ENCODE results near the gene LIN28A. TPM values are rescaled to one million over a fixed set of nuclear protein-coding genes. Genes with fewer than 3 reads are reported as not detected.
A peak's percentile ranks its signal among the peaks of the same experiment; 100 is the strongest.

Gene LIN28A
- total RNA-seq, 4 donors from 2014 or later: 0.14 TPM; not detected in 3

DNA sequence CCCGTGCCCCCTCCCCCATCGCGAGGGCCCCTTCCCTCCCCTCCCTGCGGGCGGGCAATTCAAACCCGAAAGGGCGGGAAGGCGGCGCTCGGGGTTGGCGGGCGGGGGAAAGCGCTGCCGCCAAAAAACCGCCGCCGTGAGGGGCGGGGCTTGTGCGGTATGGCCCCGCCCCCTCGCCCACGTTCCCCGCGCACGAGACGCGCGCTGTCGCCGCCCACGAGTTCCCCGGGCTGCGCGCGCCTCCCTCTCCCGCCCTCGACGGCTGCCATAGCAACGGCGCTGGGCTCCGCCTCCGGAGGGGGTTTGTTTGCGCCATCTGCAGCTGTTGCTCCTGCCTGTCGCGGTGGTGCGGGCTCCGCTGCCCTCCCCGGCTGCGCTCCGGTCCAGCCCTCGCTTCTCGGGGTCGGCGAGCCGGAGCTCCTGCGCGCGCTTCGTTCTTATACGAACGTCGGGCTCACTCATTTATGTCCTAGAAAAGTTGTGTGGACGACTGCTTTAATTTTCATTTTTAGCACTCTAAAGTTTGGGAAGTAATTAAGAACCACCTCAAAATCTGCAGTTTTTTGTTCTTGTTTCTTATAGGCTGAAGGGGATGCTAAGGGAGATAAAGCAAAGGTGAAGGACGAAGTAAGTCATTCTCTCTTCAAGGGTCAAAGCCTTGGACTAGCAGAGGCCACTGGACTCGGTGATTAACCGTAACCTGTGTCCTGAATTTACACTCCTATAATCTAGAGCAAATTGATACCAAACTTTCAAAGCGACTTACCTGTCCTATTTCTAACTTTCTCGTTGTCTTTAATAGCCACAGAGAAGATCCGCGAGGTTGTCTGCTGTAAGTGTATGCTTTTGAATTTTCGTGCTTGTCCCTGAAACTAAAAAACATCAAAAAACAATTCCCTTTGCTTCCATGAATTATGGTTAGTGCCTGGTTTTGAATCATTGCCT is 62.6 kb downstream of the LIN28A start:
- TF ChIP-seq, protein P1, sequence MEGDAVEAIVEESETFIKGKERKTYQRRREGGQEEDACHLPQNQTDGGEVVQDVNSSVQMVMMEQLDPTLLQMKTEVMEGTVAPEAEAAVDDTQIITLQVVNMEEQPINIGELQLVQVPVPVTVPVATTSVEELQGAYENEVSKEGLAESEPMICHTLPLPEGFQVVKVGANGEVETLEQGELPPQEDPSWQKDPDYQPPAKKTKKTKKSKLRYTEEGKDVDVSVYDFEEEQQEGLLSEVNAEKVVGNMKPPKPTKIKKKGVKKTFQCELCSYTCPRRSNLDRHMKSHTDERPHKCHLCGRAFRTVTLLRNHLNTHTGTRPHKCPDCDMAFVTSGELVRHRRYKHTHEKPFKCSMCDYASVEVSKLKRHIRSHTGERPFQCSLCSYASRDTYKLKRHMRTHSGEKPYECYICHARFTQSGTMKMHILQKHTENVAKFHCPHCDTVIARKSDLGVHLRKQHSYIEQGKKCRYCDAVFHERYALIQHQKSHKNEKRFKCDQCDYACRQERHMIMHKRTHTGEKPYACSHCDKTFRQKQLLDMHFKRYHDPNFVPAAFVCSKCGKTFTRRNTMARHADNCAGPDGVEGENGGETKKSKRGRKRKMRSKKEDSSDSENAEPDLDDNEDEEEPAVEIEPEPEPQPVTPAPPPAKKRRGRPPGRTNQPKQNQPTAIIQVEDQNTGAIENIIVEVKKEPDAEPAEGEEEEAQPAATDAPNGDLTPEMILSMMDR (IDR thresholded peaks at IDR 0.05): peak in 1 of 4 experiments; percentile 26
- TF ChIP-seq POLR2A (IDR thresholded peaks at IDR 0.05): peak; percentile 72 to 80
- Histone ChIP-seq H3K36me3 (no peaks in the 10 kb centered on the region), H3K27me3 (no peaks in the 10 kb centered on the region), H3K4me1 (peaks cover 3 to 10% of the 10 kb centered on the region in 2 donors), H3K9me3 (no peaks in the 10 kb centered on the region), H3K27ac (peak overlapping the region; percentile 100), H3K4me3 (peak overlapping the region; percentile 84 to 100)
- intact Hi-C loops (cut with DNase I; ENCODE audit: low total_unique reads): no loop called here
- peak; percentile 95 to 97 for DNase-seq

- Histone ChIP-seq H3K9me3 (no peaks in the 10 kb centered on the region), H3K27me3 (no peaks in the 10 kb centered on the region), H3K27ac (no peak overlapping the region), H3K4me1 (peaks cover 3 to 10% of the 10 kb centered on the region in 2 donors), H3K36me3 (no peaks in the 10 kb centered on the region), H3K4me3 (no peak overlapping the region)
- no peak for DNase-seq
- intact Hi-C loops (cut with DNase I; ENCODE audit: low total_unique reads): no loop called here
- no peak for TF ChIP-seq POLR2A (IDR thresholded peaks at IDR 0.05)
- TF ChIP-seq, protein P1 (IDR thresholded peaks at IDR 0.05): no peak
Measured at GRCh38 chr1:26474818-26475217, 64.2 kb downstream of the LIN28A start.

DNA sequence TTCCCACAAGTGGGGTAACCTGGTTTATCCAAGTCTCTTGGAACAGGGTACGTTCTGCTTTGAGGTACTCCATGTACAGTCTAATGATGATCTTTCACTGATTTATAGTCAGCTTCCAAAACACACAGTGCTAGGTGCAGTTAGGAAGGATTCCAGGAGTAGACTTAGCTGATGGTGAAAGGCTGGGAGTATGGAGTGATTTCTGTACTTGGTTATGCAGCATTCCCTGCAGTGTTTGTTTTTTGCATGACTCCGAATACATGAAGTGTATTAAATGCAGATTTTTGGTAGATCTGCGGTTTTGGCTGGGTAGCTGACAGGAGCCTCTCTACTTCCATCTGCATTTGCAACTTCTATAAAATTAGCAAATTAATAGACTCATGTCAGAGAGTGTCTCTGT is 65.4 kb downstream of the LIN28A start:
- TF ChIP-seq POLR2A (IDR thresholded peaks at IDR 0.05): no peak
- TF ChIP-seq, protein P1 (IDR thresholded peaks at IDR 0.05): no peak
- H3K9me3 ChIP-seq: no peaks in the 10 kb centered on the region
- intact Hi-C loops (cut with DNase I; ENCODE audit: low total_unique reads): no loop called here
- H3K27ac ChIP-seq: no peak overlapping the region
- peaks cover 3 to 10% of the 10 kb centered on the region in 2 donors for H3K4me1 ChIP-seq
- no peak overlapping the region for H3K4me3 ChIP-seq
- DNase-seq: no peak
- H3K27me3 ChIP-seq: no peaks in the 10 kb centered on the region
- no peaks in the 10 kb centered on the region for H3K36me3 ChIP-seq

DNA sequence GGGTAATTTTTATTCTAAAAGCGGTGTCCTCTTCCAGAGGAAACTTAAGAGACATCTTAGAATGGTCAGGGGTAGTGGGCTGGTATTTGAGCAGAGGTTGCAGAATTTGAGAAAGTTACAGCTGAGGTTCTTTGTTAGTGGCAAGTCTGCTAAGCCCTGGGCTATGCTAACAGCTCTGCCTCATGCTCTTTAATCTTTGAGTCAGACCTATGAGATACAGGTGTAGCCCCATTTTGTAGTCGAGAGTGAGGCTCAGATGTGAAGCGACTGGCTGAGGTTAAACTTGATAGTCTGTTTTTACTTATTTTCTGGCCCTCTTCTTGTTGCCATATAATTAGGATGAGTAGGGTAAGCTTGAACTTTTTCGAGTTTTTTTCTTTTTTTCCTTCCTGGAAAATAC is 66.3 kb downstream of the LIN28A start:
- intact Hi-C loops (cut with DNase I; ENCODE audit: low total_unique reads): no loop called here
- Histone ChIP-seq H3K36me3 (no peaks in the 10 kb centered on the region), H3K4me3 (no peak overlapping the region), H3K27ac (no peak overlapping the region), H3K9me3 (no peaks in the 10 kb centered on the region), H3K4me1 (peaks cover 3 to 10% of the 10 kb centered on the region in 2 donors), H3K27me3 (no peaks in the 10 kb centered on the region)
- DNase-seq: no peak
- TF ChIP-seq POLR2A (IDR thresholded peaks at IDR 0.05): no peak
- TF ChIP-seq, protein P1 (IDR thresholded peaks at IDR 0.05): no peak

DNA sequence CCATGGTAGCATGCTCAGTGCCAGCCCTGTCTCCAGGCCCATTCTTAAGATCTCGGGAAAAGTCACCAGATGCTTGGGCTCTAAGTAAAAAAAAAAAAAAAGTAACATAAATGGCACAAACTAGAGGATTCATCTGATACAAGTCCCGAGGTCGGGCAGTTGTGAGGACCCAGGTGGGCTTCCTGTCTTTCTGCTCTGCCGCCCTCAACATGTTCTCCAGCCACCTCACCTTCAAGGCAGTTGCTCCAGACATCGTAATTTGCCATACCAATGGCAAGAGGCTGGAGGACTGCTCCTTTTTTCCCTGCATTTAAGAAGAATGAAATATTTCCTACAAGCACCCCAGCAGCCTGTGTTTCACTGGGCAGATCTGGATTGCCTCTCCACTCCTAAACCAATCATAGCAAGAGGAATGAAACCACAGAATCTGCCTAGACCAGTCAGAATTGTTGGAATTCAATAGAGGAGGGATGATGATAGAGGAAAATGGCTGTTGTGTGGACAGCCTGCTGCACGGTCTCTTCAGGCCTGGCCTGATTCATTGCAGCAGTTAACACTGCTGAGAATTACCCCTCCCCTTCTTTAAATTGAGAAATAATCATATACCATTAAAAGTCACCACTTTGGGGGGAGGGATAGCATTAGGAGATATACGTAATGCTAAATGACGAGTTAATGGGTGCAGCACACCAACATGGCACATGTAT is 67.0 kb downstream of the LIN28A start:
- H3K4me1 ChIP-seq: peaks cover 3 to 10% of the 10 kb centered on the region in 2 donors
- no peak for TF ChIP-seq POLR2A (IDR thresholded peaks at IDR 0.05)
- TF ChIP-seq, protein P1 (IDR thresholded peaks at IDR 0.05): no peak
- DNase-seq: no peak
- H3K9me3 ChIP-seq: no peaks in the 10 kb centered on the region
- intact Hi-C loops (cut with DNase I; ENCODE audit: low total_unique reads): no loop called here
- H3K27ac ChIP-seq: no peak overlapping the region
- H3K36me3 ChIP-seq: no peaks in the 10 kb centered on the region
- H3K27me3 ChIP-seq: no peaks in the 10 kb centered on the region
- H3K4me3 ChIP-seq: no peak overlapping the region

All from uterus (tissue), 4 donors.